ENCODE data around the gene CDC42EP5.
"Not testable (repeated sequence)": the region's sequence is repeated elsewhere in the genome, so short reads cannot be mapped to it uniquely, and the experiment has no call there.

CDC42EP5 gene

GRCh38 chr19:54489341-54489740 is 16.2 kb upstream of the CDC42EP5 start:
- no peak for DNase-seq

- no peak for DNase-seq
Observed at GRCh38 chr19:54485851-54486250, 12.8 kb upstream of the CDC42EP5 start.

GRCh38 chr19:54484451-54484850 is 11.4 kb upstream of the CDC42EP5 start:
- DNase-seq, result no peak

GRCh38 chr19:54482889-54483288 is 9.8 kb upstream of the CDC42EP5 start:
- DNase-seq, result no peak

GRCh38 chr19:54481326-54481930 is 8.3 kb upstream of the CDC42EP5 start:
- peak; percentile 32 for DNase-seq

GRCh38 chr19:54480051-54480450 is 7.0 kb upstream of the CDC42EP5 start:
- DNase-seq, result no peak

GRCh38 chr19:54478677-54479266 is 5.7 kb upstream of the CDC42EP5 start:
- no peak for DNase-seq

GRCh38 chr19:54477650-54478049 is 4.6 kb upstream of the CDC42EP5 start:
- DNase-seq, result no peak

GRCh38 chr19:54475706-54476105 is 2.6 kb upstream of the CDC42EP5 start:
- no peak for DNase-seq

GRCh38 chr19:54473892-54474372 is 836 bp upstream of the CDC42EP5 start:
- no peak for DNase-seq

GRCh38 chr19:54470991-54471782 is 1.9 kb downstream of the CDC42EP5 start:
- no peak for DNase-seq

- no peak for DNase-seq
Observed at GRCh38 chr19:54470276-54470887, 2.7 kb downstream of the CDC42EP5 start.

GRCh38 chr19:54469496-54469934 is 3.6 kb downstream of the CDC42EP5 start:
- DNase-seq, result no peak

GRCh38 chr19:54466110-54466480 is 7.0 kb downstream of the CDC42EP5 start:
- DNase-seq, result not testable (repeated sequence)

- no peak for DNase-seq
Observed at GRCh38 chr19:54465426-54466109, 7.5 kb downstream of the CDC42EP5 start.

- peak; percentile 50 for DNase-seq
Observed at GRCh38 chr19:54464630-54465425, 8.3 kb downstream of the CDC42EP5 start.

- DNase-seq, result peak; percentile 72
Observed at GRCh38 chr19:54464044-54464629, 9.0 kb downstream of the CDC42EP5 start.

- peak; percentile 90 for DNase-seq
Observed at GRCh38 chr19:54463531-54464043, 9.5 kb downstream of the CDC42EP5 start, which contains the start of gene LENG9. TSS of gene LENG9 (minus strand) at chr19:54463778. CDS start at chr19:54463526, 252 bp downstream.

- DNase-seq, result peak; percentile 59
Observed at GRCh38 chr19:54462655-54463530, 10.2 kb downstream of the CDC42EP5 start.

- no peak for DNase-seq
Observed at GRCh38 chr19:54462047-54462654, 10.9 kb downstream of the CDC42EP5 start.
